ENCODE results near the gene MSH2. TPM values are rescaled to one million over a fixed set of nuclear protein-coding genes. Genes with fewer than 3 reads are reported as not detected.
A peak's percentile ranks its signal among the peaks of the same experiment; 100 is the strongest.

Gene MSH2
- total and polyA plus RNA-seq, 11 donors: 4.4 to 19.0 (median 11.6) TPM

DNA sequence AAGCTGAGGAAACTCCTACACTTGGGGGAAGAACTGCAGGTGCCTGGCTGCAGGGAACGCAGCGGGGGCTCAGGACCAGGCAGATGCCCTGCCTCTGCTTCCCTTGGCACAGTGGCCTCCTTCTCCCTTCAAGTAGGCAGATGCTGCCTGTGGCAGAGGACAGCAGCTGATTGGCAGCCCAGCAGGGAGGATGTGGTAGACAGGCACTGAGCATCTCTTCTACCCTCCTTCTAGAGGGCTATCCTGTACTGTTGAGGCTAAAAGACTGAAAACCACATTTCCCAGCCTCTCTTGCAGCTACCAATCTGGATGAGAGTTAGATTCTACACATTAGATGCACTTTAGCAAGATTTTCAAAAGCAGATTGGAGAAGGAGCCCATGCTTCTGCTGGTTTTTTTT is 105.7 kb downstream of the MSH2 start:
- peaks cover 0 to 9% (median 0%) of the 10 kb centered on the region in 12 donors for H3K9me3 ChIP-seq
- no peak overlapping the region for H3K27ac ChIP-seq
- no peak overlapping the region for H3K4me3 ChIP-seq
- no peaks in the 10 kb centered on the region for H3K36me3 ChIP-seq
- no peaks in the 10 kb centered on the region for H3K4me1 ChIP-seq
- H3K27me3 ChIP-seq: no peaks in the 10 kb centered on the region
- WGBS, 4 donors: 73 to 99% (median 88%) methylated on average over 2 of the region's 2 CpGs
- intact Hi-C loops (cut with DNase I): no loop called here
- DNase-seq (no peak), ATAC-seq (no peak)
- TF ChIP-seq, protein P1, sequence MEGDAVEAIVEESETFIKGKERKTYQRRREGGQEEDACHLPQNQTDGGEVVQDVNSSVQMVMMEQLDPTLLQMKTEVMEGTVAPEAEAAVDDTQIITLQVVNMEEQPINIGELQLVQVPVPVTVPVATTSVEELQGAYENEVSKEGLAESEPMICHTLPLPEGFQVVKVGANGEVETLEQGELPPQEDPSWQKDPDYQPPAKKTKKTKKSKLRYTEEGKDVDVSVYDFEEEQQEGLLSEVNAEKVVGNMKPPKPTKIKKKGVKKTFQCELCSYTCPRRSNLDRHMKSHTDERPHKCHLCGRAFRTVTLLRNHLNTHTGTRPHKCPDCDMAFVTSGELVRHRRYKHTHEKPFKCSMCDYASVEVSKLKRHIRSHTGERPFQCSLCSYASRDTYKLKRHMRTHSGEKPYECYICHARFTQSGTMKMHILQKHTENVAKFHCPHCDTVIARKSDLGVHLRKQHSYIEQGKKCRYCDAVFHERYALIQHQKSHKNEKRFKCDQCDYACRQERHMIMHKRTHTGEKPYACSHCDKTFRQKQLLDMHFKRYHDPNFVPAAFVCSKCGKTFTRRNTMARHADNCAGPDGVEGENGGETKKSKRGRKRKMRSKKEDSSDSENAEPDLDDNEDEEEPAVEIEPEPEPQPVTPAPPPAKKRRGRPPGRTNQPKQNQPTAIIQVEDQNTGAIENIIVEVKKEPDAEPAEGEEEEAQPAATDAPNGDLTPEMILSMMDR (IDR thresholded peaks at IDR 0.05): no peak
- no peak for TF ChIP-seq POLR2A (IDR thresholded peaks at IDR 0.05)

DNA sequence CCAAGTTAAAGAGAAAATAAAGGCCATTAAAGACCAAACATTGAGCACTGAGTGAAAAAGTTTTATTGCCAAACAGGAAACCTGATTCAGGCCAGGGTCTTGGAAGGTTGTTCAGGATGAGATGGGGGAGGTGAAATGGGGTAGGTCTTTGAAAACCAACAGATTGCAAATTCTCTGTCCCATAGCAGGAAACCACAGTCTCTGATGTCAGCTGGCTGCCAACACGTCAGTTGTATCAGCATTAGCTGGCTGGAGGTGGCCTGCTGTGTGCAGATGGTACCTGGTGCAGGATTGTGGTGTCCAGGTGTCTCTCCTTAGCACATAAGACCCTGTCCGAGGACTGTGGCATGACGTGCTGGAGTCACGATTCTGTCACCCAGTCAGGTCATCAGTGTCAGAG is 106.3 kb downstream of the MSH2 start:
- Histone ChIP-seq H3K27me3 (no peaks in the 10 kb centered on the region), H3K4me3 (no peak overlapping the region), H3K36me3 (no peaks in the 10 kb centered on the region), H3K4me1 (no peaks in the 10 kb centered on the region), H3K27ac (no peak overlapping the region), H3K9me3 (peaks cover 0 to 9% (median 0%) of the 10 kb centered on the region in 12 donors)
- 76 to 83% (median 79%) methylated on average over 3 to 4 of the region's 4 CpGs for WGBS, 4 donors
- intact Hi-C loops (cut with DNase I): no loop called here
- ATAC-seq (no peak), DNase-seq (no peak)
- TF ChIP-seq, protein P1 (IDR thresholded peaks at IDR 0.05): no peak
- TF ChIP-seq POLR2A (IDR thresholded peaks at IDR 0.05): no peak

DNA sequence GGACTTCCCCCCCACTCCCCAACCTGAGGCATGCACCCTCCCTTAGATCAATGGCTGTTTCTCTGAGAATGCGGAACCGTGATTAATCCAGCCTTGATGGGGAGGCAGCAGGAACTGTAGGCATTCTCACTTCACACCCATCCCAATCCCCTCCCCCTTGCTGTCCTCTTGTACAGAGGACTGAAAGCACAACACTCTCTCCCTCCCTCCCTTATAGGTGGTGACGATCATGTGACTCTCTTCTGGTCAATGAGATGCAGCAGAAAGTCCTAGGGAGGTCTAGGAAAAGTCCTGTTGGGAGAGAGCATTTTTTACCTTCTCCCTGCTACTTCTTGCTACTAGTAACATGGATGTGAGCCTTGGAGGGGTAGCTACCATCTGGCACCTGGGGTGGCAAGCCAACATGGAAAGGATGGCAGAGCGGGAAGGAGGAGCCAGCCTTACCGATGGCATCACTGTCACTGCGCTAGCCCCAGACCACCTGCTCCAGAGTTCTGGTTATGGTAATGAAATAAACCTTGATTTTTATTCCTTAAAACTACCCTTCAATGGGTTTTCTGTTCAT is 106.9 kb downstream of the MSH2 start:
- no peaks in the 10 kb centered on the region for H3K4me1 ChIP-seq
- WGBS, 4 donors: 90 to 92% (median 92%) methylated on average over 6 of the region's 6 CpGs
- peaks cover 0 to 8% (median 0%) of the 10 kb centered on the region in 12 donors for H3K9me3 ChIP-seq
- no peak overlapping the region for H3K4me3 ChIP-seq
- TF ChIP-seq, protein P1 (IDR thresholded peaks at IDR 0.05): no peak
- TF ChIP-seq POLR2A (IDR thresholded peaks at IDR 0.05): no peak
- no peak for DNase-seq
- H3K27me3 ChIP-seq: no peaks in the 10 kb centered on the region
- intact Hi-C loops (cut with DNase I): no loop called here
- no peak for ATAC-seq
- no peak overlapping the region for H3K27ac ChIP-seq
- no peaks in the 10 kb centered on the region for H3K36me3 ChIP-seq

DNA sequence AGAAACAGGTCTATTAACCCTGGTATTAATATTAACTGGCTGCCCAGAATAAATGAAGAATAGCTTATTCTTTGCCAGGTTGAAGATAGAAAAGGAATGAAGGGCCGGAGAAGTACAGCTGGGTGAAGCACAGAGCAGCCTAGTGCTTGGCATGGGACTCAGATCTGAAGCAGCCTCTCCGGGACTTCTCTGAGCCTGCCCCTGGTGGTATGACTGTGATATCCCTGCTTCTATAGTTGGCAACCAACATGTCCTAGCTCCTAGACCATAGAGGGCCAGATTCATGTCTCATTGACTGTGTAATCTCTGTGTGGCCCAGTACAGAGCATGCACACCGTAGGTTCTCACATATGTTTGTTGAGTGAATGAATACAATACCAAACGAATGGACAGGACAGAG is 107.8 kb downstream of the MSH2 start:
- TF ChIP-seq POLR2A (IDR thresholded peaks at IDR 0.05): no peak
- TF ChIP-seq, protein P1 (IDR thresholded peaks at IDR 0.05): peak in 2 of 12 donors; percentile 7 to 23
- no peaks in the 10 kb centered on the region for H3K4me1 ChIP-seq
- WGBS, 4 donors: 67 to 79% (median 78%) methylated on average over 4 of the region's 4 CpGs
- no peak for DNase-seq
- H3K36me3 ChIP-seq: no peaks in the 10 kb centered on the region
- no peaks in the 10 kb centered on the region for H3K27me3 ChIP-seq
- H3K4me3 ChIP-seq: no peak overlapping the region
- peak in 3 of 4 donors; percentile 47 to 68 (median 57) for ATAC-seq
- H3K9me3 ChIP-seq: peaks cover 0 to 3% (median 0%) of the 10 kb centered on the region in 12 donors
- no peak overlapping the region for H3K27ac ChIP-seq
- intact Hi-C loops (cut with DNase I): no loop called here
